Mucosa of stomach (tissue), 1 donor: Measurements from ENCODE around the gene PRSS27.
A peak's percentile ranks its signal among the peaks of the same experiment; 100 is the strongest.
"Not testable (repeated sequence)": the region's sequence is repeated elsewhere in the genome, so short reads cannot be mapped to it uniquely, and the experiment has no call there.

Source experiments
- H3K27me3 ChIP-seq: one replicate; pipeline ENCODE4 v1.7.0; 2013; ENCODE audit warnings: mild to moderate bottlenecking, low read length; ENCODE audit not compliant: control insufficient read depth, insufficient read depth
- H3K36me3 ChIP-seq: one replicate; pipeline ENCODE4 v1.7.0; 2013; ENCODE audit warnings: low read length; ENCODE audit not compliant: control insufficient read depth, insufficient read depth
- H3K4me1 ChIP-seq: one replicate; pipeline ENCODE4 v1.7.0; 2013; ENCODE audit warnings: mild to moderate bottlenecking, low read length; ENCODE audit not compliant: control insufficient read depth, insufficient read depth
- H3K4me3 ChIP-seq: one replicate; pipeline ENCODE4 v1.7.0; 2013; ENCODE audit warnings: low read length
- H3K9ac ChIP-seq: one replicate; pipeline ENCODE4 v1.7.0; 2013; ENCODE audit warnings: mild to moderate bottlenecking, low read length, moderate library complexity
- H3K9me3 ChIP-seq: one replicate; pipeline ENCODE4 v1.7.0; 2013; ENCODE audit warnings: mild to moderate bottlenecking, low read length, moderate library complexity; ENCODE audit not compliant: control insufficient read depth
- donor health status: Pancreatic carcinoma.

PRSS27 gene

DNA sequence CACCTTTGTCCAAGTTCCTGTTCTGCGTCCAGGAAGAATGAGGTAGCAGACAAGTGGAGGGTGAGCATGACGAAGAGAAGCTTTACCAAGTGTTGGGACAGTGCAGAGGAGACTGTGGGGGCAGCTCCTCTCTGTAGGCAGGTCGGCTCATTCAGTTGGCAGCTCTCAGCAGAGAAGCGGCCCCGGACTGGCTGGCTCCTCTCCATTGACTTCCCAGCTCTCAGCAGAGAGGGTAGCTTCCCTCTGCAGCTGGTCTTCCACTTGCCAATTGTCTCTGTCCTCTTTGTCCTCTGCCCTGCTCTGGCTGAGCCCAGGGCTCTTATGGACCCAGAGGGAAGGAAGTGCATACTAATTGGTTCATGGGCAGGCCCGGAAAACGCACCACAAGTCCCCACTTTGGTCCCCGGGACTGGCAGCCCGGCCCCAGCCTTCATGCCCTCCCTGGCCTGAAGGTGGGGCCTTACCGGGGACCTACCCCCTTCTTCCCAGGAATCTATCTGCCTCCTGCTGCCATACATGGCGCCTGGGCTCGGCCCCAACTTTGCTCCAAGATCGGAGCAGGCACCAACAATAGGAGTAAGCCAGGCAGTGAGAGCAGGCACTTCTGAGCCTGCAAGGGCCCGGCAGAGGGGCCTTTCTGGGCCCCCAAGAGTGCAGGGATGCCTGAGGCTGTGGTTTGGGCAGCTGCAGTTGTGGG is 27.6 kb downstream of the PRSS27 start:
- H3K9ac ChIP-seq, result no peak overlapping the region
- H3K4me1 ChIP-seq, result no peaks in the 10 kb centered on the region
- H3K36me3 ChIP-seq, result no peaks in the 10 kb centered on the region
- no peaks in the 10 kb centered on the region for H3K27me3 ChIP-seq
- no peaks in the 10 kb centered on the region for H3K9me3 ChIP-seq
- no peak overlapping the region for H3K4me3 ChIP-seq

- H3K9me3 ChIP-seq, result no peaks in the 10 kb centered on the region
- no peaks in the 10 kb centered on the region for H3K36me3 ChIP-seq
- H3K9ac ChIP-seq, result no peak overlapping the region
- no peaks in the 10 kb centered on the region for H3K27me3 ChIP-seq
- no peak overlapping the region for H3K4me3 ChIP-seq
- H3K4me1 ChIP-seq, result no peaks in the 10 kb centered on the region
These were observed 28.4 kb downstream of the PRSS27 start for GRCh38 chr16:2691491-2692248.

- H3K4me1 ChIP-seq, result no peaks in the 10 kb centered on the region
- no peaks in the 10 kb centered on the region for H3K9me3 ChIP-seq
- H3K36me3 ChIP-seq, result no peaks in the 10 kb centered on the region
- H3K4me3 ChIP-seq, result no peak overlapping the region
- no peak overlapping the region for H3K9ac ChIP-seq
- H3K27me3 ChIP-seq, result no peaks in the 10 kb centered on the region
These were observed 29.2 kb downstream of the PRSS27 start for GRCh38 chr16:2690852-2691251.

GRCh38 chr16:2689968-2690801 is 29.8 kb downstream of the PRSS27 start:
- H3K4me3 ChIP-seq, result no peak overlapping the region
- H3K4me1 ChIP-seq, result no peaks in the 10 kb centered on the region
- no peaks in the 10 kb centered on the region for H3K9me3 ChIP-seq
- H3K36me3 ChIP-seq, result no peaks in the 10 kb centered on the region
- H3K27me3 ChIP-seq, result no peaks in the 10 kb centered on the region
- no peak overlapping the region for H3K9ac ChIP-seq

- not testable (repeated sequence) for H3K4me3 ChIP-seq, H3K4me1 ChIP-seq, H3K9me3 ChIP-seq, H3K9ac ChIP-seq, H3K36me3 ChIP-seq, H3K27me3 ChIP-seq
These were observed 30.6 kb downstream of the PRSS27 start for GRCh38 chr16:2689422-2689821.

DNA sequence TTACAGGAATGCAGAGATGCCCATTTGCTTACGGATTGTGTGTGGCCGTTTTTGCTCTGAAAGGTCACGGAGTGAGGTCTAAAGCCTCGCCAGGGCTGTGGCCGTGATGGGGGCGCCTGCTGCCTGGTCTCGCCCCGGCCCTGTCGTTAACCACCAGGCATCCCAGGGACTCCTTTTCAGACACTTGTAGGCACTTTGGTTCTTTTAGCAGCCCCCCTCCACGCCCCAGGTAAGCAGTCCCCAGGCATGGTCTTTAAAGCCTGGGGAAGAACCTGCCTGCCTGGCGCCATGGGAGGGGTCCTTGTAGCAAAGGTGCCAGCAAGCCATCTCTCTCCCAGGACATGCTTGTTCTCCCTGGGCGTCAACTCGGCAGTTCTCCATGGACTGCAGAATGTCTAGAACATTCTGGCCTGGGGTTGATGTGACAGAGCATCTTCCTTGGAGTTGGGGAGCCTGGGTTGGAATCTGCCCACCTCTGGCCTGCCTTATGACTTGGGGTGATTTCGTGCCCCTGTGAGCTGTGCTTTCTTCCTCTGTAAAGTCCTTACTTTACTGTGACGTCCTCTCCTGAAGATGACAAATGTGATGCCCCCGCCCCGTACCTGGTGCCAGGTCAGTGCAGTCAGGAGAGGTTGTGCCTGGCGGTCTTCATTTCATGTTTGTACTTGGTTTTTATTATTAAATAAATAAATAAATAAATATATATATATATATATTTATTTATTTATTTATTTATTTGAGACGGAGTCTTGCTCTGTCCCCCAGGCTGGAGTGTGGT is 32.3 kb downstream of the PRSS27 start:
- Histone ChIP-seq H3K27me3 (no peaks in the 10 kb centered on the region), H3K9me3 (no peaks in the 10 kb centered on the region), H3K36me3 (no peaks in the 10 kb centered on the region), H3K4me1 (no peaks in the 10 kb centered on the region), H3K9ac (no peak overlapping the region), H3K4me3 (no peak overlapping the region)

- H3K4me3 ChIP-seq, result no peak overlapping the region
- H3K36me3 ChIP-seq, result no peaks in the 10 kb centered on the region
- no peaks in the 10 kb centered on the region for H3K27me3 ChIP-seq
- no peaks in the 10 kb centered on the region for H3K9me3 ChIP-seq
- no peak overlapping the region for H3K9ac ChIP-seq
- H3K4me1 ChIP-seq, result no peaks in the 10 kb centered on the region
These were observed 33.0 kb downstream of the PRSS27 start for GRCh38 chr16:2686912-2687507.

- H3K9me3 ChIP-seq, H3K27me3 ChIP-seq, H3K4me1 ChIP-seq, H3K4me3 ChIP-seq, H3K36me3 ChIP-seq, H3K9ac ChIP-seq: not testable (repeated sequence)
These were observed 33.9 kb downstream of the PRSS27 start for GRCh38 chr16:2686075-2686474.

- Histone ChIP-seq H3K4me3 (peak overlapping the region; percentile 91), H3K9ac (peak overlapping the region; percentile 97)
- not testable (repeated sequence) for H3K4me1 ChIP-seq, H3K9me3 ChIP-seq, H3K27me3 ChIP-seq, H3K36me3 ChIP-seq
These were observed 37.0 kb downstream of the PRSS27 start for GRCh38 chr16:2683041-2683440.

DNA sequence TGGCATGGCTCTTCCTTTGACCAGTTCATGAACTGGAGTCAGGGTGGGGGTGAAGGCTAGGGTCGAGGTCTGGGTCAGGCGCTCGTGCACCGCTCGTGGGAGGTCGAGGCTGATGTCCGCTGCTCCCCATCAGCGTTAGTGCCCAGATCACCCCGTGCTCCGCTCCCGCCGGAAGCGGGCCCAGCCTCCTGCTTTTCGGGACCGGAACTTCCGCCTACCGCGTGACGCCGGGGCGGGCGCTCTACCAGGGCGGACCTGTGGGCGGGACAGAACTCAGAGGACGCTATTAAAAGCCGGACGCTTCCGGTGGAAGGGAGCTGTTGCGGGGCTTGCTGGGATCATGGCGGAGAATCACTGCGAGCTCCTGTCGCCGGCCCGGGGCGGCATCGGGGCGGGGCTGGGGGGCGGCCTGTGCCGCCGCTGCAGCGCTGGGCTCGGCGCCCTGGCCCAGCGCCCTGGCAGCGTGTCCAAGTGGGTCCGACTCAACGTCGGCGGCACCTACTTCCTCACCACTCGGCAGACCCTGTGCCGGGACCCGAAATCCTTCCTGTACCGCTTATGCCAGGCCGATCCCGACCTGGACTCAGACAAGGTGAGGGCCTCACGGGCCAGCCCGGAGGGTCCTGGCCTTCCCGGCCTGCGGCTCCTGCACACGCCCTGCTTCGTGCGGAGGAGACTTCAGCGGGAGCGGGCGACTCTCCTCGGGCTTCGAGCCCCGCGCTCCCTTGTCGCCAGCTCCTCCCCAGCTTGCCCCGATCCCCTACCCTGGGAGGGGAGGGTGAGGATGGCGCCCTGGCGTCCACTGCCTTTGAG is 37.6 kb downstream of the PRSS27 start, which contains the start of gene KCTD5:
Gene KCTD5, plus strand, starts transcription at position 315 of the 813 bp plus-strand sequence. Its CDS starts 26 bp downstream, at position 341.
- Histone ChIP-seq H3K9me3 (no peaks in the 10 kb centered on the region), H3K4me1 (peaks cover 4% of the 10 kb centered on the region), H3K27me3 (no peaks in the 10 kb centered on the region), H3K9ac (peak within 1 kb of the TSS; percentile 97), H3K36me3 (no peaks in the 10 kb centered on the region), H3K4me3 (peak within 1 kb of the TSS; percentile 91)

DNA sequence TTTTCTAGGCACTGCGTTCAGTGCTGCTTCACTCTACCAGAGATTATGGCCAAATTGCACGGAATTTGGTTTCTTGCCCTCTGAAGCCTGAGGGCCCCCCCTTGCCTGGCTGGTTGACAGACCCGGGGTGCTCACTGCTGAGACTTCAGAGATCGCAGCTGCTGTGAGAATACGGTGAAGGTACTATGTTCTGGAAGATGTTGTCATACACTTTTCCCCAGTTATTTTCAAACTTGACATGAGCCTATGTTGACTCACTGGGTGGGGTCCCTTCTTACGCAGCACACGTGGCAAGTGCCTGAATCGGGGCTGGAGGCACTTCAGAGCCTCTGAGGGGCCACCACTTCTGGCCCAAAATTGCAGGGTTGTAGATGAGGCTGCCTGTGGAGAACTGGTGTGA is 39.7 kb downstream of the PRSS27 start:
- H3K27me3 ChIP-seq, H3K4me1 ChIP-seq, H3K9ac ChIP-seq, H3K9me3 ChIP-seq, H3K4me3 ChIP-seq, H3K36me3 ChIP-seq: not testable (repeated sequence)
